AG20443 (cell line): ENCODE data around the gene MED29.

ENCODE experiments used
- DNase-seq: peaks from one replicate; pipeline ENCODE4 v3.0.0; 2012; ENCODE audit warnings: low spot score, mixed read lengths

MED29 gene

DNA sequence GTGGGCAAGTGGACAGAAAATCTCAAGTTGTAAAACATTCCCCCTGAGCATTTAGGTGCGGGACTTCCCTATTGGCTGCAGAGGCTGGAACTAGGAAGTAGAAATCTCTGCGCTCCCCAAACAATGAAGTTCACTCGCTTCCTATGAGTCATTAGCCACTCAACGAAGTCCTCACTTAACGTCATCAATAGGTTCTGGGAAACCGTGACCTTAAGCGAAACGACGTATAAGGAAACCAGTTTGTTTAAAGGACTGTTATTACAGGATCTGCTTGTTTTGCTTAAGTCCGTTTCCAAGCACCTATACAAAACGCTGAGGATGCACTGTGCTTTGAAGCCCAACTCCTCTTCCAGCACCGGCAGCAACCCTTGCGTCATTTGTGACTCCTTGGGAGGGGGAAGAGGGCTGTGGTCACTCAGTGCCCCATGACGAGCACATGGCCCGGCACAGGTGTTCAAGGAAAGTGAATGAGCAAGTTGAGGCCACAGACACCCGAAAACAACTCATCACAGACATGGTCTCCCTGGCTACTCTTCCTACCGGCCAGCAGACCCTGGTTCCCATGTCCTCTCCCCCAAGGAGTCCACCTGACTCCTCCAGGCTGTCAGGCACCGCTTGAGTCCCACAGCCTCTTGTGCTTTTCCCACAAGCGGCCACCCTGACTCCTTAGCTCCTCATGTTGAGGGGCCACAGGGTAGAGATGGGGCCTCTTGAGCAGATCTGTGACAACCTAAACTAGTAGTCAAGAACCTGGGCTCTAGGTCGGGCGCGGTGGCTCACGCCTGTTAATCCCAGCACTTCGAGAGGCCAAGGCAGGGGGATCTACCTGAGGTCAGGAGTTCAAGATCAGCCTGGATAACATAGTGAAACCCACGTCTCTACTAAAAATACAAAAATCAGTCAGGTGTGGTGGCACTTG is 39.8 kb downstream of the MED29 start:
- no peak for DNase-seq

DNA sequence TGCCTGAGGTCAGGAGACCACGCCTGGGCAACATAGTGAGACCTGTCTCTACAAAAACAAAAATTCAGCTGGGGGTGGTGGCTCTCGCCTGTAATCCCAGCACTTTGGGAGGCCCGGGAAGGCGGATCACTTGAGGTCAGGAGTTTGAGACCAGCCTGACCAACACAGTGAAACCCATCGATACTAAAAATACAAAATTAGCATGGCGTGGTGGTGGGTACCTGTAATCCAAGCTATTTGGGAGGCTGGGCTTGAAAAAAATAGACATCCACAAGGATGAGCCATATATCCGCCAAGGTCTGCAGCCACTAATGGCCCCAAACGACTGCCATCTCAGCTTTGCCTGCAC is 41.5 kb downstream of the MED29 start:
- no peak for DNase-seq

DNA sequence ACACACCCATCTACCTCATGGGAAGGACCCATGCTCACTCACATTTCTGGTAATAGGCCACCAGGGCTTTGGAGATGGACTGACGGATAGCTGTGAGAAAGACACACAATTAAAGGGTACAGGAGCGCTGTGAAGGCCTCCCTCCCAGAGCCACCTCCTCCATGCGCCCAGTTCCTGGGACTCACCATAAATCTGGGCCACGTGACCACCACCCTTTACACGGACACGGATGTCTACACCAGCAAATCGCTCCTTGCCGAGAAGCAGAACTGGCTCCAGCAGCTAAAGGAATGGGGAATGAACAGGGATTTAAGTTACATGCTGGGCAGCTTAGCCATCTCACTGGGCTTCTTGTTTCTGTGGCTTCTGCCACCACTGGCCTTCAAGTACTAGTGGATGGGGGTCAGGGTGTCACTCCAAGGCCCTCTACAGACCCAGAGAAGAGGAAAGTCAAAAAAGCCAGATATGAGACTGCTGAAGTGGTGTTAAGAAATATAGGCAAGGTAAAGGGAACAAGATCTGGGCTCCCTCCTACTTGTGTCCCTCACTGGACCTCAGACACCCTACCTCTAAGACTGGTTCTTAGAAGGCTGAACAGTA is 42.4 kb downstream of the MED29 start:
- DNase-seq = no peak

DNA sequence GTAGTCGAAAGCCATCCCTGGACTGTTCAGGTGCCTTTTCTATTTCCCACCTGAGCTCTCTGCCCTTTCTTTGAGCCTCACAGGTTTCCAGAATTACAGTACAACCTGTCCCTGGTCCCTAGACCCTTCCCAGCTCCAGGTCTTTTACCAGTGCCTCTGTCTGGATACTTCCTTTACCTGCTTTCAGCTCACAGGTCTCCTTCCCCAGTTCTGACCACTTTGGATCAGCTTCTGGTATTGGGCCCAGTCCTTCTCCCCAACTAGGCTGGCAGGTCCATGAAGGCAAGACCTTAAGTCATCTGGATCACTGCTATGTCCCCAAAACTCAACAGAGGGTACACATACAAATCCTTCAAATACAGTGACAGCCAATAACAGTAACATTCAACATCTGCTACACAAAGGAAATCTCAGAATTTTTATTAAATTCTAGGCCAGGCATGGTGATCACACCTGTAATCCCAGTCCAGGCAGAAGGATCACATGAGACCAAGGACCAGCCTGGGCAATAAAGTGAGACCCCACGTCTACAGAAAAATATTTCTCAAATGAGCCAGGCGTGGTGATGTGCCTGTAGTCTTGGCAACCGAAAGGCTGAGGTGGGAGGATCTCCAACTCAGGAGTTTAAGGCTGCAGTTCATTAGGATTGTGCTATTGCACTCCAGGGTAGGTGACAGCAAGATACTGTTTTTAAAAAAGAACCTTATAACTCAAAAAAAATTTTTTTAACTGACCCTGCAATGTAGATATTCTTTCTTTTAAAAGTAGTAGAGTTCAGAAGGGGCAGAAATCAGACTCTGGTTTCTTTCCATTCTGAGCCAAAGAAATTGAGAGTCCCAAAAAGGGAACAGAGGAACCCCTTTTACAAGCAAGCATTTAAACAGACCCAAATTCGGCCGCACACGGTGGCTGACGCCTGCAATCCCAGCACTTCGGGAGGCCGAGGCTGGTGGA is 43.2 kb downstream of the MED29 start:
- DNase-seq = no peak

DNA sequence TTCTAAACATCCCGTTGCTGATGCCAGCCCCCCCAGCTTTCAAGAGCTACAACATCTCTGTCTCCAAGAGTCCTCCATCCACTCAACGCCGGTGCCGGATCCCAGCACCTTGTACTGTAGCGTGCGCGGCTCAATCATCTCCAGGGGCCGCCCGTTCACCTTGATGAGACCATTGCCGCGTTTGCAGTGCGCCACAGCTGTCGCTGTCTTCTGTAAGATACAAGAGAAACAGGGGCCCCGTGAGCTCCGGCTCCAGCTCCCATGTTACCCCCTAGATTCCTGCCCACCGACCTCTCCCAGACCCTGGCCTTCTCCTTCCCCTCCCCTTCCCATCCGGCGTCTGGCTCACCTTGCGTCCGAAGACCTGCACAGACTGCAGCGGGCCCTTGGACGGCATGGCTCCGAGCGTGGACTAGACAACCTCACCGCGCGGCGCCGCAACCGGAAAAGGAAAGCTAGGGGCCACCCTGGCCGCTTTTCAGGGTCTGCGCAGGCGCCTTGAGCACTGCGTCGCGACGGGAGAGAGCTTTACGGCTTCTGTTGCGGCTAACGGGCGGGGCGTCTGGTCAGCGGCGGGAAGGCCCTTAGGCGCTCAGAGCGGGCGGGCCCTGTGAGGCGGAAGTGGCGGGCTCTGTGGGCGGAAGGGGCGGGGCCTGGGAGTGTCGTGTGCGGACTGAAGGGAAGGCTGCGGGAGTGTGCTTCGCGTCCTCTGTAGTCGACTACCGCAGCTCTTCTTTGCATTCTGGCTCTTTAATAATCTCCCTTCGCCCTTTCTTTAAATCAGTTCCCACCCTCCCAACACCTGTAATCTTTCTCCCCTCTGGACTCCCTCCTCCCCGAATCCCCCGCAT is 44.5 kb downstream of the MED29 start, which contains the start of gene RPS16:
TSS of gene RPS16 (minus strand) at position 451 of the 851 bp plus-strand sequence. CDS start at position 397, 54 bp downstream.
- DNase-seq = peak; percentile 98

DNA sequence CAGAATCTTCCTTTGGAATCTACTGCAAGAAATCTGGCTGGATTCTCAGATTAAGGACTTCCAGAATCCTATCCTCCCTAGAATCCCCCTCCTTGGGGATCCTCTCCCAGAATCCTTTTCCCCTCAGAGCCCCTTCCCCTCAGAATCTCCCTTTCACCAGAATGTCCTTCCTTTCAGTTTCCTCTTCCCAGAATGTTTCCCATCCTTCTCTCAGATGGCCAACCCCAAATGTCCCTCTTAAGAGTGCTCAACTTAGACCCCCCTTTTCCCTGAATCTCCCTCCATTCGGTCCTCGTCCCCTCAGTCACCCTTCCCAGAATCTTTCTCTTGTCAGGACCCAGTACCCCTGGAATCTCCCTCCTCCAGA is 45.2 kb downstream of the MED29 start:
- DNase-seq = no peak

DNA sequence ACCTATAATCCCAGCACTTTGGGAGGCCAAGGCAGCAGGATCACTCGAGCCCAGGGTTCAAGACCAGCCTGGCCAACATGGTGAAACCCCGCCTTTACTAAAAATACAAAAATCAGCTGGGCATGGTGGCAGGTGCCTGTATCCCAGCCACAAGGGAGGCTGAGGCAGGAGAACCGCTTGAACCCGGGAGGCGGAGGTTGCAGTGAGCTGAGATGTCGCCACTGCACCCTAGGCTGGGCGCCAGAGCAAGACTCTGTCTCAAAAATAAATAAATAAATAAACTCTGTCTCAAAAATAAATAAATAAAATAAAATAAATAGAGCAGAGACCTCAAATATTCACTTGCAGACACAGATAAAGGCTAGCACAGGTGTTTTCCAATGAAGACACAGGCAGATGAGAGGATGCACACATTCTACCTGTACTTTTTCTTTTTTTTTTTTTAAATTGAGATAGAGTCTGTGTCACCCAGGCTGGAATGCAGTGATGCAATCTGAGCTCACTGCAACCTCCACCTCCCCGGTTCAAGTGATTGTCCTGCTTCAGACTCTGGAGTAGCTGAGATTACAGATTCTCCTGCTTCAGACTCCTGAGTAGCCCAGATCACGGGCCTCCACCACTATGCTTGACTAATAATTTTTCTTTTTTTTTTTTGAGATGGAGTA is 47.2 kb downstream of the MED29 start:
- DNase-seq = no peak

DNA sequence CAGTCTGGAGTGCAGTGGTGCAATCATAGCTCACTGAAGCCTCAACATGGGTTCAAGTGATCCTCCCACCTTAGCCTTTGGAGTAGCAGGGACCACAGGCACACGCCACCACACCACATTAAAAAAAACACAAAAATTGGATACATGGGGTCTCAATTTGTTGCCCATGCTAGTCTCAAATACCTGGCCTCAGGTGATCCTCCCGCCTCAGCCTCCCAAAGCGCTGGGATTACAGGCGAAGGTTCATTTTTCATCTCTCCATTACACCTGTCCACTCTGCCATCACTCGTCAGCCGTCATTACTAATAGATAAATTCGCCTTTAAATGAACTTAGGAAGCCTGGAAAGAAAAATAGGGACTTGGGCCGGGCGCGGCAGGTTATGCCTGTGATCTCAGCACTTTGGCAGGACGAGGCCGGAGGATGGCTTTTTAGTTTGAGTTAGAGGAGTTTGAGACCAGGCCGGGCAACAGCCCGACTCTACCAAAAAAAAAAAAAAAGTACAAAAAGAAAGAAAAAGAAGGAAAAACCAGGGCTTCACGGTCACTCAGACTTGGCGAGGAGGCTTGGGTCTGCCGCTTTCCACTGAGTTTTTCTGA is 53.5 kb downstream of the MED29 start:
- DNase-seq = no peak

DNA sequence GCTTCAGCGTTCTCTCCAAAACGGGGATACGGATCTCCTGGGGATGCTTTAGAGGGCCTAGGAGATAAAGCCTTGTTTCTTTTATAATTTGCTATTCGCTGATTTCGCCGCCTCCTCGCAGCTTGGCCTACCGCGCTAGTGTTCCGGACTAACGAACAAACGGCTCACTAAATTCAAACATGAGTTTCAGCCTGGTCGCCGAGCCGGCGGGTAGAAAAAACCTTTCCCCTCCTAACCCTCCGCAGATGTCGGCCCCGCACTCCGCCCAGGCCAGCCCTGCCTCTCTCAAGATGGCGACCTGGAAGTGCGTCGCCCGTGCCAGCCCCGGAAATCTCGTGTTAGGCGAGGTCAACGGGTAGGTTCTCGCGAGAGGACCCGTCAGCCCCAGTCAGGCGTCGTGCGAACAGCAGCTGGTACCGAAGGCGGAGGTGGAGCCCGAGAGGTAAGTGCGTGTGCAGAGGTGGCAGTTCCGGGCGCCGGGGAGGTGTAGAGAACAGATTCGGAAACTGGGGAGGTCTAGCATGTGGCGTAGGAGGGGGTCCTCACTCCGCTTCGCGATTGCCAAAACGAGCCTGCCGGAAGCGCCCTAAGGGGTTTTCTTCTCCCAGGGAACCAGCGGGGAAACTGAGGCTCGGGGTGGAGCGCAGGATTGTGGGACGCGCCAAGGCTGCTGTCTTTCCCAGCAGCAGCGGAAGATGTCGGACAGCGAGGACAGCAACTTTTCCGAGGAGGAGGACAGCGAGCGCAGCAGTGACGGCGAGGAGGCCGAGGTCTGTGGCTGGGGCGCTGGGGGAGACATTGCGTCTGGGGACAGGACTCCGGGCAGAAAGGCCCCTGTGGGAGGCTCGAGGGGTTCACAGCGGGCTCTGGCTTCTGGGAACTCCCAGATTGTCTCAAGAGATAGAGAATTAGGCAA is 54.3 kb downstream of the MED29 start, which contains the start of gene SUPT5H:
TSS of gene SUPT5H (plus strand) at position 387 of the 916 bp plus-strand sequence. CDS start at position 696, 309 bp downstream.
- peak; percentile 98 for DNase-seq

DNA sequence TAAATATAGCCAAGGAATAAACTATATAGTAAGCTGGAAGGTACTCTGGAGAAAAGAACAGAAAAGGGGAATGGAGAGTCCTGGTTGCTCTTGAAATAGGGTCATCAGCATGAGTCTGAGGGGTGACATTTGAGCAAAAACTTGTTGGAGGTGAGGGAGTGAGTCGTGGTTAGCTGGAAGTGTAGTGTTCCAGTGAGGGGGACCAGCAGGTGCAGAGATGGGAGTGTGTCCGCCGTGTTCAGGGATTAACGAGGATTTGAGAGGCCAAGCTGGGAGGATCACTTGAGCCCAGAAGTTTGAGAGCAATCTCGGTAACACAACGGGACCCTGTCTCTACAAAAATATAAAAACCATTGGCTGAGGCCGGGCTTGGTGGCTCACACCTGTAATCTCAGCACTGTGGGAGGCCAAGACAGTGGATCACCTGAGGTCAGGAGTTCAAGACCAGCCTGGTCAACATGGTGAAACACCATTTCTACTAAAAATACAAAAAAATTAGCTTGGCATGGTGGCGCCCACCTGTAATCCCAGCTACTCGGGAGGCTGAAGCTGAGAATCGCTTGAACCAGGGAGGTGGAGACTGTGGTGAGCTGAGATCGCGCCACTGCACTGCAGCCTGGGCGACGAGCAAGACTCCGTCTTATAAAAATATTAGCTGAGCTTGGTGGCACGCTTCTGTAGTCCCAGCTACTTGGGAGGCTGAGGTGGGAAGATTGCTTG is 55.3 kb downstream of the MED29 start:
- no peak for DNase-seq

DNA sequence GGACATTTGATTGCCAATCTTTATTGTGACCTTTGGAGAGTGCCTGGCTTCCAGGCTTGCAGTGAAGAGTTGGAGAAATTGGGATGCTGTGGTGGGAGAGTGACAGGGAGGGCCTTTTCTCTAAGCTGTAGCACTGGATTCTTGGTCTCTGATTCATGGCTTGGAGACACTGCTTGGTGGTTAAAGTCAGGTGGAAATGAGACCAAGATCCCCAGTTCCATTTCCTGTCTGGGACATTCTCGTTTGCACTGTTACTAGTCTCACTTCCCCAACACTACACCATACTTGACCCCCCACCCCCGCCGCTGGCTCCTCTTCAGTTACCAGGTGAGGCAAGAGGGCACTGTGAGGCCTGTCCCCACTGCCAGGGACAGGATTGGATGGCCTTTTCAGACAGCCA is 57.1 kb downstream of the MED29 start:
- DNase-seq = peak; percentile 55

DNA sequence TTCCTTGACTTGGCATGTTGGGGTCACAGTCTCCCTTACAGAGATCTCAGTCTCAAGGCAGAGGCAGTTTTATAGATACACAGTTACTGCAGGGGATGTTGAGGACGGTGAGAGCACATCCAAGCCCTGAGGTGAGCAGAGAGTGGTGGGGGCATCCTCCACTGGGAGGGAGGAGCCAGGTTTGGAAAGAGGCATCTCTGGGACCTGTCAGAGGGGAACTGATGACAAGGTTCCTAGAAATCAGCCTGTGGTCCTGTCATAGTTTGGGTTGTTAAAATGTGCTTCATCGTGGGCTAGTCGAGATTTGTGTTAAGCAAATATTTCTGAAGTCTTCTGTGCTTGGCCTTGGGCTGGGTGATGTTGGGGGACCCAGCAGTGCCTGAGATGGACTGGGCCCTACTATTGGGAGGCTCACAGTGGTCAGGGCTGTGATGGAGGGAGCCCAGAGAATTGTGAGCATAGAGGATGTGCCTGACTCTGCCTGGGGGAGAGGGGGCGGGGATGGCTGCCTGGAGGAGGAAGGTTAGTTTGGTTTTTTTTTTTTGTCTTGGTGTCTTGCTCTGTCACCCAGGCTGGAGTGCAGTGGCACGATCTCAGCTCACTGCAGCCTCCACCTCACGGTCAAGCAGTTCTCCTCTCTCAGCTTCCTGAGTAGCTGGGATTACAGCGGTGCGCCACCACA is 58.1 kb downstream of the MED29 start:
- no peak for DNase-seq
